Raji (cell line): ENCODE results near the gene RCAN1.

Experiments used
- POLR2A ChIP-seq: IDR thresholded peaks from 2 replicates; pipeline ENCODE4 v1.6.1; 2011; ENCODE audit warnings: low read depth, low read length, control low read depth; ENCODE audit not compliant: insufficient read depth

The RCAN1 gene

GRCh38 chr21:34509151-34509550 lies 105.8 kb downstream of the RCAN1 start:
- no peak for TF ChIP-seq POLR2A

- no peak for TF ChIP-seq POLR2A
Observed at GRCh38 chr21:34504595-34504994, 110.3 kb downstream of the RCAN1 start.

DNA sequence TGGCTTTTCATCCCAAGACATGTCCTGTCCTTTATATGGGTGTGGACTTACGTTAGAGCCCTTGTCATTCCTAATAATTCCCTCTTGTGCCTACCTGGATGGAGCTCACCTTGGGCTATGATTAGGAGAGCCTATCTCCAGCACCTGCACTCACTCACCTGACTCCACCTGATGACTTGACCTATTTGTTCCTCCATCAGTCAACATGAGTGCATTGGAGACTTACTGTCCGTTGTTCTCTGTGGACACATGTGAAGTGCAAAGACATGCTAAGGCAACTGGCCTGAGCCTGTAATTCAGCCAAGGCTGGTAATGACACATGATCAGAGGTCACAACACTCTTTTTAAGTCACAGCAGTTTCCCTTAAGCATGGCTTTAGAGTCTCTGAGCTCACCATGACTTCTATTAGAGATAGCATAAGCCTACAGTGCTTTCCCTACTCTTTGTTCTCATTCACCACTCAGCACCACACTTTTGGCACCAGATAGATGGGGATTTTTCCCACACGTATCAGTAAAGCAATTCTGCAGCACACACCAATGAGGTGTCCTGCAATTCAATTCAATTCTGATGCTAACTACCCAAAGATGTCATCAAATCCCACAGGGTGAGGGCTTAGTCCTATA lies 112.3 kb downstream of the RCAN1 start:
- TF ChIP-seq POLR2A, result no peak

- no peak for TF ChIP-seq POLR2A
Observed at GRCh38 chr21:34501716-34502115, 113.2 kb downstream of the RCAN1 start.

DNA sequence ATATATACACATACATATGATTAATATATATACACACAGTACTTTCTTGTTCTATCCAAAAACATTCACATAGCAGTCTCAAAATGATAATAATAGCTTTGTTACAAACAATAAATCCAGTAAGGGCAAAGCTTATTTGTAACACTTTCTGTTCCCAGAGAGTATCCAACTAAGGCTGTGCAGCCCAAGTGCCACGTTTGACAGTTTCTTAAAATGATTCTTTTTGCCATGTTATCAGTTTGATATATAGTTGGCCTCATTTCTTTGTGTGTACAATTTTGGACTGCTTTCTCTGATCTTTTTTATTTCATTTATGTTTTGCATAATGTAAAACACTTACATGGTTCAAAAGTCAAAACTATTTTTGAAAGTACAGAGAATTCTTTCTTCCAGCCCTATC lies 114.7 kb downstream of the RCAN1 start:
- no peak for TF ChIP-seq POLR2A

DNA sequence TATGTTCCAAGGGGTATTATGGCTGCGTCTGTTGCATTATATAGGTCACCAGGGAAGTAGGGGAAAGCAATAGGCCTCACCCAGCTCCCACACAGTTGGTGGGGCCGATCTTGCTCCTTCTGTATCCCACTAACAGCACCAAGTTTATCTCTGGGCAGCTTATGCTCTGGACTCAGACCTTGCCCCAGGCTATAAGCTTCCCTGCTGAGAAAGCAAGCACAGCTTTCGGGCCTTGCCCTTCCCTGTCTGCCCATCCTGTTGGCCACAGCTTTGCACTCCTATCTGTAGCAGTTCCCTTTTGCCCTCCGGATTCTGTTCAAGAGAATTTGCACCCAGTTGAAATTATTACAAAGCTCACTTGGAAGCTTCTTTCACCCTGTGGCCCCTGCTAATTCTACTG lies 115.8 kb downstream of the RCAN1 start:
- no peak for TF ChIP-seq POLR2A

DNA sequence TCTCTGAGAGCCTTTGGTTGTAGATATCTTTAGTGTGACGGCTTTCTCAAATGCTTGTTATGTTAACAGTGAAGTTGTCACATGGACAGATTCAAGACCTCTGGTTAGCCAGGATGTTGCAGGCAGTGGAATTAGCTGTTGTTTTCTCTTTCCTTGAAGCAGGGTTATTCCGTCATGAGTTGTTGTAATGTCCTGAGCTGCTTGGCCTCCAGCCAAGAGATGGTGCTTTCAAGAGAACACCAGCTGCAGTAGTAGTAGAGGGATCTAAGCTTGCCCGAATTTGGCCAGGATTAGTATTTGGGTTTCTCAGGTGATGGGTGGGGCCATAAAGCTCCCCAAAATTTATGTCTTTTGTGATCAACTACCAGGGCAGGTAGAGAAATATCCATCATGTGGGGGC lies 116.3 kb downstream of the RCAN1 start:
- TF ChIP-seq POLR2A, result no peak
